ENCODE measurements around the gene WNT2B.
A peak's percentile ranks its signal among the peaks of the same experiment; 100 is the strongest.
"Not testable (repeated sequence)": the region's sequence is repeated elsewhere in the genome, so short reads cannot be mapped to it uniquely, and the experiment has no call there.

The WNT2B gene

GRCh38 chr1:112508278-112509004 is at the start of gene WNT2B:
Gene WNT2B, plus strand, starts transcription at chr1:112508965. Its CDS starts 298 bp downstream, at chr1:112509263.
- peak; percentile 65 for DNase-seq

- DNase-seq: no peak
Observed at GRCh38 chr1:112460615-112461014, 48.1 kb upstream of the WNT2B start.

- DNase-seq: no peak
Observed at GRCh38 chr1:112461200-112461871, 47.4 kb upstream of the WNT2B start.

- no peak for DNase-seq
Observed at GRCh38 chr1:112462953-112463279, 45.8 kb upstream of the WNT2B start.

- DNase-seq: no peak
Observed at GRCh38 chr1:112464501-112464900, 44.3 kb upstream of the WNT2B start.

- no peak for DNase-seq
Observed at GRCh38 chr1:112465122-112465521, 43.6 kb upstream of the WNT2B start.

DNA sequence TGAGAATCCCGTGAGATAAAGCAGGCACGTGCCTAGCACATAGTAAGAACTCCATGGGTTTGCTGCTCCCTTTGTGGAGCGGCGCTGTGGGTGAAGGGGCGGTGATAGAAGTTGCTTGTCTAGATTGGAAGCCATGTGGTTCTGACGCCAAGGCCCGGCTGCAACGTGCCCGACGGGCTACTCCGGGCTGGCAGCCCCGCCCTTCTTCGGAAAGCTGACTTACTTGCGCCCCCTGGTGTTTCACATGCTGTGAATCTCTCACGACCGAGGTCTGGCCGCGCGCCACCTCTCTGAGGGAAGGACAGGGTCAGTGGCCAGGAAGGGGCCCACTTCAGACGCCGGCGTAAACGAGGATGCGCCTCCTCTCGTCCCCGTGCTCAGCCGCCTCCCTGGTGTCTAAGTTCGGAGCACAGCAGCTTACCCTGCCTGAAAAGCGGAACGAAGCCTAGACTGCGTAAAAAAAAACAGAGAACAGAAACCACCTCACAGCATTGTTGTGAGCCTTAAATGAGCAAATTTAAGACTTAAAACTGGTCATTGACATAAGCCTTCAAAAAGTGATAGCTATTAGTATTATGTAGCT is 42.6 kb upstream of the WNT2B start:
- DNase-seq: peak; percentile 92

- DNase-seq: not testable (repeated sequence)
Observed at GRCh38 chr1:112470324-112470723, 38.4 kb upstream of the WNT2B start.

GRCh38 chr1:112470966-112471365 is 37.8 kb upstream of the WNT2B start:
- no peak for DNase-seq

GRCh38 chr1:112472142-112472541 is 36.6 kb upstream of the WNT2B start:
- DNase-seq: no peak

DNA sequence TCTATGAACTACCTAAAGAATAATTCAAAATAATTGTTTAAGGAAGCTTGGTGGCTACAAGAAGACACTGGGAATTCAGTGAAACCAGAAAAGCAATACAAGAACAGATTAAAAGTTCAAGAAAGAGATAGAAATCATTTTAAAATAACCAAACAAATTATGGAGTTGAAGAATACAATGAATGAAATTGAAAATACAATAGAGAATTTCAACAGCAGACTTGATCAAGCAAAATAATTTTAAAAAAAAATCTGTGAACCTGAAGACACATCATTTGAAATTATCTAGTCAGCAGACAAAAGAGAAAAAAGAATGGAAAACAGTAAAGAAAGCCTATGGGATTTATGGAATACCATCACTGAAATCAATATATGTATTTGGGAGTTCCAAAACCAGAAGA is 31.2 kb upstream of the WNT2B start:
- DNase-seq: no peak

- DNase-seq: no peak
Observed at GRCh38 chr1:112478314-112478713, 30.5 kb upstream of the WNT2B start.

- not testable (repeated sequence) for DNase-seq
Observed at GRCh38 chr1:112486063-112486462, 22.7 kb upstream of the WNT2B start.

DNA sequence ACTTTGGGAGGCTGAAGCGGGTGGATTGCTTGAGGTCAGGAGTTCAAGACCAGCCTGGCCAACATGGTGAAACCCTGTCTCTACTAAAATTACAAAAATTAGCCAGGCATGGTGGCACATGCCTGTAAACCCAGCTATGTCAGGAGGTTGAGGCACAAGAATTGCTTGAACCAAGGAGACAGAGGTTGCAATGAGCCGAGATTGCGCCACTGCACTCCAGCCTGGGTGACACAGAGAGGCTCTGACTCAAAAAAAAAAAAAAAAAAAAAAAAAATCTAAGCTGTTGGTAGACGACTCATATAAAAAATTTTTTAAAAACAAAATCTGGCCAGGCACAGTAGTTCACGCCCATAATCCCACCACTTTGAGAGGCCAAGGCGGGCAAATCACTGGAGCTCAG is 21.1 kb upstream of the WNT2B start:
- not testable (repeated sequence) for DNase-seq

DNA sequence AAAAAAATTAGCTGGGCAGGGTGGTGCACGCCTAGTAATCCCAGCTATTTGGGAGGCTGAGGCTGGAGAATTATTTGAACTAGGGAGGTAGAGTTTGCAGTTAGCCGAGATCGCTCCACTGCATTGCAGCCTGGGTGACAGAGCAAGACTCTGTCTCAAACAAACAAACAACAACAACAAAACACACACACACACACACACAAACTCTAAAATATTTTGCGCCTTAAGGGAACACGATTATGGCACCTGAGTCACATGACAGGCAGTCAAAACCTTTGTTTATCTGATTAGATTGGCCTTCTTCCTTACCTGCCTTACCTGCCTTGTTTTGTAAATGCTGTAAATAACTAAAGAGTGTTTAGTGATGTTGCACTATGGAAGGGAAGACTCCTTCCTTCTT is 20.6 kb upstream of the WNT2B start:
- no peak for DNase-seq

- no peak for DNase-seq
Observed at GRCh38 chr1:112492076-112492475, 16.7 kb upstream of the WNT2B start.

GRCh38 chr1:112493351-112493750 is 15.4 kb upstream of the WNT2B start:
- DNase-seq: no peak

GRCh38 chr1:112496290-112496689 is 12.5 kb upstream of the WNT2B start:
- DNase-seq: no peak

DNA sequence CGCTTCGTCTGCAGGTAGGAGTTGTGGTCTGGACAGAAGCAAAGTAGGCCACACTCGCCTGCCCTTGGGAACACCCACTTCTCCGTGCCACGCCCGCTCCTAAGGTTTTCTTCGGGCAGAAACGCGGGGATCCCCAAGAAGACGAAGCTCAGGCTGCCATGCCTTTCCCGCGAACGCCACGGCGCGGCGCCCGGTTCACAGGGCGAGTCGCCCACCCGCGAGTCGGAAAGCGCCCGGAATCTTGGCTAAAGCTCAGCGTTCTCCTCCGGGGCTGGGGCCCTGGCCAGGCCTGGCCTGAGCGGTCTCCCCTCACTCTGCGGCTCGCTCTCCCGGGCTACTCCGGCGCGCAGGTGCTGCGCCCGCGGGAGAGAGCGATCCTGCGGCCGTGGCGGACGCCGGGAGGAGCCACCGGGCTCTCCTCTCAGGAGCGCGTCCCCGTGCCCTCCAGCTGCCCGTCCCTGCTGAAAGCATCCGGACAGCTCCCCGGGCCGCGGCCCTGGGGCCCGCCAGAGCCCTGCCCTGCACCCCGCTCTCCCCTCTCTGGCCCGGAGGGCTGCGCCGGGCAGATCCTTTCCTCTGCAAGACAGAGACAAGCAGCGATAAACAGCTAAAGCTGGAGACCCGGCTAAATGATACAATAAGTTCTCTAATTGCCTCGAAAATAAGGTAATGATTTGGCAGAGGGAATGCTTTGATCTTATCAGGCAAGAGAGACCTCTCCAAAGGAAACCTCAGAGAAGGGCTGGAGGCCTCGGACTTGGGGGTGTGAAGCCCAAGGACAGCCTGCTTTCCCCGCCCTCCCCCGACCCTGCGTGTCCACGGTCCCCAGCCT is 6.7 kb upstream of the WNT2B start:
- peak; percentile 87 for DNase-seq

DNA sequence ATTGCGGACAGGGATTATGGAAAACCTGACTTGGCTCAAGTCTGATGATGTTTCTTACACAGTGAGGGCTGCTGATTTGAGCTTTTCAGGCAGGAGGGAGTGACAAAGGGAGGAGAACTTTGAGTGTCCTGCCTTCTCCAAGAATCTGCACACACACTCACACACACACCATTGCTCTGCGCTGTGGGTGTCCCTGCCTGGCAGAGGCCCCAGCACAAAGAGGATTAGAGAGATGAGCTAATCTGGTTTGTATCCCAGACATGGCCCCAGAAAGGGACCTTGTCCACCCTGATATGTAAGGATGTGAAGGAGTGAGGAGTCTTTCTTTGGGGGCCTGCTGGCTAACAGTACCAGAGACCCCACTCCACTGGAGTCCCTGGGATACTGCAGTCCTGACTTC is 5.9 kb upstream of the WNT2B start:
- DNase-seq: peak; percentile 60

GRCh38 chr1:112504001-112504660 is 4.6 kb upstream of the WNT2B start:
- DNase-seq: no peak

GRCh38 chr1:112504661-112505399 is 3.9 kb upstream of the WNT2B start:
- peak; percentile 36 for DNase-seq

All from retina (tissue), 1 donor.